Measurements from ENCODE around the gene NLGN2. TPM values are rescaled to one million over a fixed set of nuclear protein-coding genes. Genes with fewer than 3 reads are reported as not detected.

NLGN2 gene
- total and polyA plus RNA-seq, 2 experiments from 2014 or later = 14.4 to 38.7 TPM

- H3K4me1 ChIP-seq (ENCODE audit: insufficient read depth) = peaks cover 17% of the 10 kb centered on the region
- H3K36me3 ChIP-seq (ENCODE audit: insufficient read depth) = no peaks in the 10 kb centered on the region; the same call in 1 of the 2 replicates
- no peaks in the 10 kb centered on the region for H3K9me2 ChIP-seq (ENCODE audit: insufficient read depth)
- H3K36me3 Mint-ChIP-seq (ENCODE audit: low read depth) = peaks cover 7% of the 10 kb centered on the region; the same call in 2 of the 3 replicates
- H2AFZ ChIP-seq = no peak overlapping the region
- peak overlapping the region; percentile 45; the same call in 1 of the 3 replicates for H3K4me3 Mint-ChIP-seq
- no peaks in the 10 kb centered on the region; the same call in 1 of the 2 replicates for H4K20me1 ChIP-seq (replicated peaks; ENCODE audit: insufficient read depth)
- H3K9me3 Mint-ChIP-seq = peaks cover 9% of the 10 kb centered on the region
- ATAC-seq (no peak), DNase-seq (ENCODE audit: low spot score) (no peak)
- H3F3A ChIP-seq (replicated peaks; ENCODE audit: low read depth) = peaks cover 20% of the 10 kb centered on the region; the same call in 1 of the 2 replicates
- peak overlapping the region; percentile 95 for H3K4me2 ChIP-seq
- no peak overlapping the region for H3K27ac Mint-ChIP-seq
- H3K79me2 ChIP-seq (replicated peaks; ENCODE audit: insufficient read depth) = no peaks in the 10 kb centered on the region
- H3K4me1 Mint-ChIP-seq = peaks cover 21% of the 10 kb centered on the region
- H3K27ac ChIP-seq (ENCODE audit: low read depth) = no peak overlapping the region
- TF ChIP-seq EZH2 (IDR thresholded peaks at IDR 0.05; ENCODE audit: low read depth, unreplicated experiment) = no peak
- TF ChIP-seq CTCF (conservative IDR thresholded peaks at IDR 0.05; ENCODE audit: low read depth in 2 of 2) = no peak
- TF ChIP-seq STAT1 (IDR thresholded peaks at IDR 0.05; ENCODE audit: unreplicated experiment) = no peak
- no peak for TF ChIP-seq ETS1 (IDR thresholded peaks at IDR 0.05)
- no peak for TF ChIP-seq EZH2phosphoT487 (IDR thresholded peaks at IDR 0.05; ENCODE audit: unreplicated experiment)
- no peak for TF ChIP-seq CREB1 (CRISPR knock-in tag; IDR thresholded peaks at IDR 0.05; ENCODE audit: low read depth)
- TF ChIP-seq NANOG (IDR thresholded peaks at IDR 0.05; ENCODE audit: borderline replicate concordance) = no peak
- TF ChIP-seq POLR2AphosphoS5 (IDR thresholded peaks at IDR 0.05; ENCODE audit: low read depth) = no peak
- no peak for TF ChIP-seq REST (IDR thresholded peaks at IDR 0.05; ENCODE audit: unreplicated experiment)
- no peak for TF ChIP-seq ZNF462 (CRISPR knock-in tag; IDR thresholded peaks at IDR 0.05)
- TF ChIP-seq ZNF331 (CRISPR knock-in tag; IDR thresholded peaks at IDR 0.05; ENCODE audit: low read depth) = no peak
- TF ChIP-seq ZNF114 (CRISPR knock-in tag; IDR thresholded peaks at IDR 0.05) = no peak
- no peak for TF ChIP-seq JUNB (IDR thresholded peaks at IDR 0.05; ENCODE audit: unreplicated experiment)
- H3K4me3 ChIP-seq = peak overlapping the region; percentile 74
- H3K27me3 Mint-ChIP-seq (ENCODE audit: insufficient read depth, low read depth, poor library complexity) = peaks cover 42% of the 10 kb centered on the region
- H3K27me3 ChIP-seq (ENCODE audit: insufficient read depth) = peaks cover 42% of the 10 kb centered on the region
Measured at GRCh38 chr17:7383371-7383741, 24.3 kb upstream of the NLGN2 start.

Measured in GM23338 (cell line).